H1 (cell line): ENCODE measurements around the gene LRRC25. TPM values are rescaled to one million over a fixed set of nuclear protein-coding genes. Genes with fewer than 3 reads are reported as not detected.

ENCODE experiments used
- EGR1 ChIP-seq: IDR thresholded peaks from 2 replicates; pipeline ENCODE4 v1.6.1; 2011; ENCODE audit warnings: low read depth, low read length, borderline replicate concordance
- FOSL1 ChIP-seq: IDR thresholded peaks from 2 replicates; pipeline ENCODE4 v1.6.1; 2011; ENCODE audit warnings: mild to moderate bottlenecking, low read depth, low read length, moderate library complexity; ENCODE audit not compliant: insufficient read depth
- GABPA ChIP-seq: IDR thresholded peaks from 2 replicates; pipeline ENCODE4 v1.6.1; 2011; ENCODE audit warnings: mild to moderate bottlenecking, low read length, moderate library complexity, borderline replicate concordance; ENCODE audit not compliant: insufficient read depth
- KDM1A ChIP-seq: fragments of 200-600, 300-600 bp; sonication (generic); IDR thresholded peaks from 2 replicates; pipeline ENCODE4 v1.7.1; 2016; ENCODE audit warnings: mild to moderate bottlenecking, low read length, borderline replicate concordance
- KDM4A ChIP-seq: IDR thresholded peaks from one replicate; pipeline ENCODE4 v1.7.1; 2012; ENCODE audit warnings: low read depth, mild to moderate bottlenecking, moderate library complexity, low read length, inconsistent platforms; ENCODE audit not compliant: severe bottlenecking
- SIN3A ChIP-seq, 2 experiments: IDR thresholded peaks in 1 of 2; conservative IDR thresholded peaks in 1 of 2; 2 replicates each; pipeline ENCODE4 v1.6.1; 2011 to 2012; ENCODE audit warnings: low read length in 2 of 2, improper control_type of control experiment in 1 of 2, low read depth in 1 of 2, mild to moderate bottlenecking in 1 of 2
- SUZ12 ChIP-seq: fragments of 200-600 bp; sonication (generic); IDR thresholded peaks from 2 replicates; pipeline ENCODE4 v1.6.1; 2012; ENCODE audit warnings: mild to moderate bottlenecking, inconsistent platforms, low read length, moderate library complexity, mixed read lengths
- TCF12 ChIP-seq: IDR thresholded peaks from 2 replicates; pipeline ENCODE4 v1.6.1; 2011; ENCODE audit warnings: low read depth, mild to moderate bottlenecking, low read length
- polyA plus RNA-seq, 7 experiments: library from polyadenylated mRNA; depleted of rRNA in 3 of 7; stranded (reverse) in 5 of 7; unstranded in 2 of 7; fragments of >200 nt in 5 of 7; fragments of 200-250 nt in 2 of 7; gene quantifications; 1 replicate in 5 of 7; 2 replicates in 1 of 7; 4 replicates in 1 of 7; pipeline versions ENCODE4 v1.2.1 to v1.2.3, GENCODE V29; 2011 to 2013; ENCODE audit warnings: missing spikeins in 2 of 7, mixed read lengths in 2 of 7
- total RNA-seq: library from RNA; stranded (reverse); fragmentation: NEBNext Ultra II Directional; extraction: Animal tissue kit (Norgen Biotek cat#: 25700); gene quantifications from 2 replicates; pipeline ENCODE4 v1.2.1, GENCODE V29; 2021

The LRRC25 gene
- total and polyA plus RNA-seq, 2 of the 8 experiments (the other 6 are each of a cell fraction or from before 2014, with no cell fraction given), result 0.20 to 0.41 TPM

DNA sequence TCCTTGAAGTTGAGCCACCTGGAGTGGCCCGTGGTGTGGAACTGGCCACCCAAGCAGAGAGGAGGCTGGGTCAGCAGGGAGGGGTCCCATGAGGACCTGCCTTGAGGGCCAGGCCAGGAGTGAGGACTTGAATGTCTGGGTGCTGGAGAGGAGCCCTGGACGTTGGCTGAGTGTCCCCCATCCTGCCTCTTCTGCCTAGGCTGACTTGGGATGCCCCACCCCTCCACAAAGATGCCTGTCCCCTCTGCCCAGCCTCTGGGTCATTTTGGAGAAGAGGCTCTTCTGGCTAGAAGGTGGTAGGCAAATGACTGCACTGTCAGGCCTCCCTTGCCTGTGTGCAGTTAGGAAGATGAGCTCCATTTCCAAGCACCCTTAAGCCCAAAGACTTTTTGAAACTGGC lies 23.5 kb upstream of the LRRC25 start (continued):
- TF ChIP-seq GABPA (no peak), KDM1A (no peak), KDM4A (no peak), FOSL1 (no peak), SUZ12 (no peak), EGR1 (no peak), TCF12 (no peak), SIN3A (conservative IDR thresholded peaks at IDR 0.05 in 1 of 2, IDR thresholded peaks at IDR 0.05 in 1 of 2; ENCODE audit: low read depth in 1 of 2, low read length in 2 of 2) (no peak)
